Measurements from ENCODE around the gene EARS2.
"Not testable (repeated sequence)": the region's sequence is repeated elsewhere in the genome, so short reads cannot be mapped to it uniquely, and the experiment has no call there.

Gene EARS2

DNA sequence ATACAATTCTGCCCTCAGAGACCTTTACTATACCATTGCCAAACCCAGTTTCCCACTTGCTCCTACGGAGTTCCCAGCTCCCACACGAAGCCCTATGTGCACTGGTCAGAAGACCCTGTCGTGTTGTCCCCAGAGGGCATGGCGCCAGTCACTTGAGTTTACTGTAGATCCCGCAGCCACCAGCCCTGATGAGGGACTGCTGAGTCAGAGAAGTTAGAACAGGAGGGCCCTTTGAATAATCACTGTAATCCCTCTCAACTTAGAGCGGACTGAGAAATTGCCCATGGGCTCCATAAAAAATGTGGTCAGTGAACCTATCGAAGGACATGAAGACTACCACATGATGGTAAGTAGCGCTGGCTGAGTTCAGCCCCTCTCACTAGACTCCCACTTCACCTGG is 9.6 kb upstream of the EARS2 start:
- no peak for DNase-seq

DNA sequence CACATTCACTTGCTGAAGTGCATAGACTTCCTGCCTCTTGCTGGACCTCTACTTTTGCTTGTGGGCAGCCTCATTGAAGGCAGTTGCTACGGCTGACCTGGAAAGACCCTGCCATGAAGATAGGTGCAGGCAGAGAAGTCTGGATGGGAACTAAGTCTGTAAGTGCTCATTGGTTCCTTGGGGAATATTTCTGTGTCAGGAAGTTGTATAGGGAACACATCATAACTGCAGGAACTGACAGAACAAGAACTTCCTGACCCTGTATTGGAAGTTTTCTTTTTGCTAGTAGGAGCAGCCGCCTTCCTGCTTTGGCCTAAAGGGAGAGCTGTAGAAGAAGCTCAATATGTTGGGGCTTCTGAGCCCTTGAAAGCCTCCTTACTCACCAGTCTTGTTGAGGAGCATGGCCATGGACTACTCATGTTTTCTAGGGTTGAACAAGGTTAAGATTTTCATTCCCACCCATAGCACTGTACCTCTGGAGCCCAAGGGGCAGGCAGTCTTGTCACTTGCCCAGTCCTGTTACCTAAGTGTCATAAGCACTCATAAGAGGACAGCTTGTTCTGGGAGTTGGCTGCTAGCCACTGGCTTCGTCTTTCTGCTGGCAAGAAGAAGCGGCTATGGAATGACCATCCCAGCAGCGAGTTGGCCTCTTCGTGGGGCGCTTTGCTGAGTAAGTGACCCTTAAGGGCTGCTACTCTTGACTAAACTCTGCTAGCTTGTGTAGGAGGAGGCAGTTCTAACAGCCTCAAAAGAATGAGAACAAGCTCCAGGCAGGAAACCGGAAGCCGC is 7.6 kb upstream of the EARS2 start:
- no peak for DNase-seq

DNA sequence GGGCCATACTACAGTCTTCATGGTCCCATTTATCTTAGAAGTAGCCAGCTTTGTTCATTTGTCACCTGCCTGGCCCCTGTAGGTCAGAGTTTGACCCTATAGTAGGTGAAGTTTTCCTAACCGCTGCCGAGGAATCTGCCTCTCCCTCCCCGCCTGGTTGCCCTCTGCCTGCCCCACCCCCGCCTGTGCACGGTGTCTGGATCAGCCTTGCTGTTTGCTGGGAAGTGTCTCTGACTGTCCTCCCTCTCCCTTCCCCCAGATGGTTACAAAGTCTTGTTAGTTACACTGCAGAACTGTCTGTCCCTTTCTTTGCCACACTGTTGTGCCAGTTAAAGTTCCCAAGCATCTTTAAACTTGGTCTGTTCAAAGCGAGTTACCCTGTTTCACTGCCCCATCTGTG is 6.0 kb upstream of the EARS2 start:
- DNase-seq, result no peak

DNA sequence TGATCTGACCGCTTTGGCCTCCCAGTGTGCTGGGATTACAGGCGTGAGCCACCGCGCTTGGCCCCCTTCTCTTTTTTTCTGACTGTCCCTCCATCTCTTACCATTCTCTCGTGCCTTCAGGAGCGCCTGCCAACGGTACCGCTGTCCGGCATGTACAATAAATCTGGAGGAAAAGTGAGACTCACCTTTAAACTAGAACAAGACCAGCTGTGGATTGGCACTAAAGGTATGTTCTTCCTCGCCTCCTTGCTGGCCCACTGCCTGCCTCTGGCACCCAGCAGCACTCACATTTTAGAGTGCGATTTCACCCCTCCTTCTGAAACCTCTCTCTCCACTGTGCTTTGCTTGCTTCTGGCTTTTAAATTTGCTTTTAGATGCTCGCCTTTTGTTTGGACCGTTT is 5.4 kb upstream of the EARS2 start:
- DNase-seq, result no peak

- DNase-seq, result no peak
Observed at GRCh38 chr16:23561586-23561985, 4.4 kb upstream of the EARS2 start.

GRCh38 chr16:23557779-23558702 is 891 bp upstream of the EARS2 start:
- DNase-seq, result peak; percentile 25

DNA sequence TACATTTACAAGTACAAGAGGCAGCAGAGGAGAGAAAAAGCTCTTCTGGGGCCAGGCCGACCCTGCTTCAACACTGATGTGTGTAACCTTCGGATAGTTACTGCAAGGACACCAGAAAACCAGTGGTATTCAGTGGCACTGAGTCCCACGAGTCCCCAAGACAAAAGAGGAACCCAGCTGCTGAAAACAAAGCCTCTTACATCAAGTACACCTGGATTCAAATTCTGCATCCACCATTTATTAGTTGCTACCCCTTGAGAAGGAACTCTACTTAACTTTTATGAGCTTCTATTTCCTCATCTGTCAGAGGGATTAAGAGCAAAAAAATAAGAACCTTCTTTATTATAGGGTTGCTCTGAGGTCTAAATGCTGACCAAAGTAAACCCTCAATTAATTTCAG is 2.6 kb downstream of the EARS2 start:
- no peak for DNase-seq

DNA sequence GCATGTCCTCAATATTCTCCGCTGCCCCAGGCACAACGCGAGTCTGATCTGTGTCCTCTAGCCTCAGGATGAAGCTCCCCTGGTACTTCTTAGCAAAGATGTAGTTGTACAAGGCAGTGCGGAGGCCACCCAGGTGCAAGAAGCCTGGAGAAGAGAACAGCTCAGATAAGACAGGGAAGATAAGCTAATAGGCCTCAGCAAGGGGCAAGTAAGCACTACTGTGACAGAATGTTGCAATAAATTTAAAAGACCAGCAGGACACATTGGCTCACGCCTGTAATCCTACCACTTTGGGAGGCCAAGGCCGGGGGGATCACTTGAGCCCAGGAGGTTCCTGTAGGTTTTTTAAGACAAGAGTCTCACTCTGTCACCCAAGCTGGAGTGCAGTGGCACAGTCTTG is 5.0 kb downstream of the EARS2 start:
- DNase-seq, result no peak

GRCh38 chr16:23549938-23550337 is 7.2 kb downstream of the EARS2 start:
- no peak for DNase-seq

DNA sequence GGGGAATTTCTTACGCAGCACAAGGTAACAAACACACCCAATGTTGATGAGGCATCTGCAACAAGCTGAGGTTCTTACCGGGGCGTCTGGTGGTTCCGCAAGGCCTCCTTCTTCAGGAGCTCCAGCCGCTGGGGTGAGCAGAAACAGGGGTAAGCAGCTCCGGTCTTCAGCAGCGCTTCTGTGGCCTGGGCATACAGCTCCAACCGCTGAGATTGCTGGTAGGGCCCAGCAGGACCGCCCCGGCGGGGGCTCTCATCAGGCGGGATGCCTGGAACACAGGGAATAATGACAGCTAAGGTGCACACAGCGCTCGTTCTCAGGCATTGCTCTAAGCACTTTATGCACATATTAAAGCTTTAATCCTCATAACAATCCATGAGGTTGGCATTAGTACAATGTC is 12.7 kb downstream of the EARS2 start:
- no peak for DNase-seq

DNA sequence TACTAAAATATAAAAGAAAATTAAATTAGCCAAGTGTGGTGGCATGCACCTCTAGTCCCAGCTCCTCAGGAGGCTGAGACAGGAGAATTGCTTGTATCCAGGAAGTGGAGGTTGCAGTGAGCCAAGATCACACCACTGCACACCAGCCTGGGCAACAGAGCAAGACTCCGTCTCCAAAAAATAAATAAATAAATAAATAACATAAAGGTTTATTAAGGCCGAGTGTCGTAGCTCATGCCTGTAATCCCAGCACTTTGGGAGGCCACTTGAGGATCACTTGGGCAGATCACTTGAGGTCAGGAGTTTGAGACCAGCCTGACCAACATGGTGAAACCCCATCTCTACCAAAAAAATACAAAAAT is 16.4 kb downstream of the EARS2 start:
- not testable (repeated sequence) for DNase-seq

GRCh38 chr16:23539984-23540816 is 16.9 kb downstream of the EARS2 start:
- no peak for DNase-seq

- DNase-seq, result no peak
Observed at GRCh38 chr16:23538919-23539278, 18.3 kb downstream of the EARS2 start.

GRCh38 chr16:23537390-23537789 is 19.8 kb downstream of the EARS2 start:
- no peak for DNase-seq

- no peak for DNase-seq
Observed at GRCh38 chr16:23535901-23536300, 21.2 kb downstream of the EARS2 start.

GRCh38 chr16:23534868-23535860 is 22.0 kb downstream of the EARS2 start:
- DNase-seq, result no peak

DNA sequence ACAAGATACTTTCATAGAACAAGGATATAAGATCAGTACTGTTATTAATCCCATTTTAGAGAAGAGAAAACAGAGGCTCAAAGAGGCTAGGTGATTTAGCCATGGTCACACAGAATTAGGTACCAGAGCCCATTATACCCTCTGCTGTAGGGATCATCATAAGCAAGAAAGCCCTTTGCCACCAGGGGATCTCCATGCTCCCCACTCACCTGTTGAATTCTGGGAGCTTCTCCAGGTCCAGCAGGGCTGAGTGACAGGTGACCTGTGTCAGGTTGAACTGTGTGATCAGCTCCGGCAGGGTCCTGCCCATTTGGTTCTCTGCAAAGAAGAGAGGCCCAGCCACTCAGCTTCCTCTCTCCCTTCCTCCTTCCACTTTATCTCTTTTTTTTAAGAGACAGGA is 24.7 kb downstream of the EARS2 start:
- no peak for DNase-seq

GRCh38 chr16:23530062-23530461 is 27.1 kb downstream of the EARS2 start:
- no peak for DNase-seq

GRCh38 chr16:23528644-23529310 is 28.4 kb downstream of the EARS2 start:
- no peak for DNase-seq

GRCh38 chr16:23527961-23528643 is 29.0 kb downstream of the EARS2 start:
- no peak for DNase-seq

GRCh38 chr16:23524886-23525285 is 32.3 kb downstream of the EARS2 start:
- no peak for DNase-seq

Measured in EL (cell line).